Naive B cell (primary cell): ENCODE measurements around the gene PLAAT2. TPM values are rescaled to one million over a fixed set of nuclear protein-coding genes. Genes with fewer than 3 reads are reported as not detected.
A peak's percentile ranks its signal among the peaks of the same experiment; 100 is the strongest.
"Not testable (repeated sequence)": the region's sequence is repeated elsewhere in the genome, so short reads cannot be mapped to it uniquely, and the experiment has no call there.

Source experiments
- ATAC-seq, 2 donors: fragments of 150-1000 bp; cut with Tn5 transposase; 2 replicates each; pipeline ENCODE4 v1.10.0; 2021; ENCODE audit warnings: low read depth in 2 of 2, mild to moderate bottlenecking in 2 of 2, moderate library complexity in 2 of 2
- DNase-seq: peaks from one replicate; pipeline ENCODE4 v3.0.0; 2022
- H3K27ac Mint-ChIP-seq, 6 donors: one replicate each; pipeline ENCODE4 v1.8.0; 2020 to 2022; ENCODE audit warnings: mild to moderate bottlenecking in 6 of 6, mixed read lengths in 6 of 6, moderate library complexity in 5 of 6, inconsistent platforms in 2 of 6
- H3K27me3 Mint-ChIP-seq, 3 donors: one replicate each; pipeline ENCODE4 v1.8.0; 2021 to 2022; ENCODE audit warnings: mixed read lengths in 3 of 3, mild to moderate bottlenecking in 1 of 3
- H3K36me3 Mint-ChIP-seq, 2 donors: one replicate each; pipeline ENCODE4 v1.8.0; 2020 to 2022; ENCODE audit warnings: mixed read lengths in 2 of 2, inconsistent platforms in 1 of 2, mild to moderate bottlenecking in 1 of 2
- H3K4me1 Mint-ChIP-seq, 3 donors: one replicate each; pipeline ENCODE4 v1.8.0; 2020 to 2022; ENCODE audit warnings: mixed read lengths in 3 of 3, inconsistent platforms in 1 of 3, mild to moderate bottlenecking in 1 of 3, moderate library complexity in 1 of 3
- H3K4me3 Mint-ChIP-seq, 8 donors: one replicate each; pipeline ENCODE4 v1.8.0; 2020 to 2022; ENCODE audit warnings: mild to moderate bottlenecking in 8 of 8, mixed read lengths in 8 of 8, moderate library complexity in 8 of 8, inconsistent platforms in 2 of 8
- H3K9me3 Mint-ChIP-seq, 7 donors: one replicate each; pipeline ENCODE4 v1.8.0; 2020 to 2022; ENCODE audit warnings: mixed read lengths in 7 of 7, mild to moderate bottlenecking in 5 of 7, inconsistent platforms in 2 of 7, moderate library complexity in 1 of 7
- polyA plus RNA-seq, 6 donors: library from polyadenylated mRNA; unstranded; fragments of 300-500 nt; fragmentation: Illumina TruSeq; gene quantifications; one replicate each; pipeline ENCODE4 v1.2.3, GENCODE V29; 2021; ENCODE audit warnings: low read depth in 6 of 6

PLAAT2 gene
- polyA plus RNA-seq, 6 donors from 2014 or later: not detected

DNA sequence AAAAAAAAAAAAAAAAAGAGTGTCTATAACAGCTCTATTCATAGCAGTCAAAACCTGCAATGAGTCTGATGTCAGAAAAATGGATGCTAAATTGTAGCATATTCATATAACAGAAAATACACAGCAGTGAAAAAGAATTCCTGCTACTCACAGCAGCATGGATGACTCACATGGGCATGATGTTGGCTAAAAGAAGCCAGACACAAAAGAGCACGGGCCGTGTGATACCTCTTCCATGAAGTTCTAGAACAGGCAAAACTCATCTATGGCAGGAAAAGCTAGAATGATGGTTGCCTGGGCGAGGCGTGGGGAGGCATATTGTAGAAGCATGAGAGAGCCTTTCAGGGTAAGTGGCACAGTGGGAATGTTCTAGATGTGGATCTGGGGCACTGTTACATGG lies 32.1 kb upstream of the PLAAT2 start:
- Mint-ChIP-seq H3K4me1 (peaks cover 0 to 1% (median 0%) of the 10 kb centered on the region in 3 donors), H3K27ac (no peak overlapping the region), H3K4me3 (no peak overlapping the region), H3K36me3 (no peaks in the 10 kb centered on the region), H3K27me3 (peaks cover 0 to 9% (median 7%) of the 10 kb centered on the region in 3 donors), H3K9me3 (no peaks in the 10 kb centered on the region)
- no peak for DNase-seq
- ATAC-seq: no peak

DNA sequence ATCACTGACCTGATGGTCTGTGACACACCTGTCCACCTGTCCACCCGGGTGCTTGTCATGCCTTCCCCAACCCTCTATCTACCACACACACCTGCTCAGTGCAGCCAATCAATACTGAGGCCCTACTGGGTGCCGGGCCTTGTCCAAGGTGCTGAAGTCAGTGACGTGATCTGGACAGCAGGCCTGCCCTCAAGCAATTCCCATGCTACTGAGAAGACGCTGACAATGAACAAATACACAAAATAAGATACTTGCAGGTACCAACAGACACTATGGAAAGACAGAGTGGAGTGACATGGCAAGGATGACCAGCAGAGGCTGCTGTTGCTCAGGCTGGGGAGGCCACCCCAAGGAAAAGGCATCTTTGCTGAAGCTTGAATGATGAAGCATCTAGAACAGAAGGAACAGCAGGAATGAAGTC lies 29.8 kb upstream of the PLAAT2 start:
- no peak for DNase-seq
- H3K4me3 Mint-ChIP-seq: peak overlapping the region in 1 of 8 donors; percentile 55
- peaks cover 0 to 1% (median 0%) of the 10 kb centered on the region in 3 donors for H3K4me1 Mint-ChIP-seq
- H3K27me3 Mint-ChIP-seq: peaks cover 6 to 19% (median 9%) of the 10 kb centered on the region in 3 donors
- no peak overlapping the region for H3K27ac Mint-ChIP-seq
- H3K36me3 Mint-ChIP-seq: no peaks in the 10 kb centered on the region
- no peak for ATAC-seq
- no peaks in the 10 kb centered on the region for H3K9me3 Mint-ChIP-seq

DNA sequence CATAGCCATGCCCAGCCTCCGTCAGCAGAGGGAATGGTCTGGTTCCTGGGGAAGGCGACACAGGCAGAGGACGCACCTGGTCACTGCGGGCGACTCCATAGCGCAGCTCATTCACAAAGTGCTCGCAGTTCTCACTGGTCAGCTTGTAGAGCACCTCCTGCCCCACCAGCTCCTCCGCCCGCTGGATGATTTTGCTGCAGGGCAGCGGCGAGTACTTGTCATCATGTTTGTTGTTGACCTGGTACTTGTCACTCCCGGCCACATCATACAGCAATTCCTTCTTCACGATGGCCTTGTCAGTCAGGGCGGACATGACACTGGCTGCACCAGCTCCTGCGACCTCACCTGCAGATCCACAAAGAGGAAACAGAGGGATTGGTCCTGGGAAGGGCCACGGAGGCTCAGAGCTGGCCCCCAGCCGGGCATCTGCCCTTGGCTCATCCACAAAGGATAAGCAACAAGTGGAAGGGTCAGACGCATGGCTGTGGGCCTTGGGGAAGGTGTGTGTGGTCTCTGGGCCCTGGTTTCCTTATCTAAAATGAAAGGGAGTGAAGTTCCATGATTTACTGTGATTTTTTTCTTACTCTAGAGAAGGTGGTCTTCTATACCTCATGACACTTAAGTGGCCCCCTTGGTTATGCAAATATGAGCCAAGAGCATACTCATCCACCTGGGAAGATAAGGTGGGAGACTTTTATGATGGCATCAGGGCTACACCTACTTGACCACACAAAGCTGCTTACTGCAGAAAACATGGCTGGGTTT lies 27.0 kb upstream of the PLAAT2 start:
- DNase-seq (no peak), ATAC-seq (no peak)
- Mint-ChIP-seq H3K4me1 (peaks cover 0 to 1% (median 0%) of the 10 kb centered on the region in 3 donors), H3K4me3 (no peak overlapping the region), H3K36me3 (no peaks in the 10 kb centered on the region), H3K9me3 (peaks cover 0 to 5% (median 0%) of the 10 kb centered on the region in 7 donors), H3K27me3 (peaks cover 6 to 29% (median 11%) of the 10 kb centered on the region in 3 donors), H3K27ac (peak overlapping the region in 1 of 6 donors; percentile 50)

DNA sequence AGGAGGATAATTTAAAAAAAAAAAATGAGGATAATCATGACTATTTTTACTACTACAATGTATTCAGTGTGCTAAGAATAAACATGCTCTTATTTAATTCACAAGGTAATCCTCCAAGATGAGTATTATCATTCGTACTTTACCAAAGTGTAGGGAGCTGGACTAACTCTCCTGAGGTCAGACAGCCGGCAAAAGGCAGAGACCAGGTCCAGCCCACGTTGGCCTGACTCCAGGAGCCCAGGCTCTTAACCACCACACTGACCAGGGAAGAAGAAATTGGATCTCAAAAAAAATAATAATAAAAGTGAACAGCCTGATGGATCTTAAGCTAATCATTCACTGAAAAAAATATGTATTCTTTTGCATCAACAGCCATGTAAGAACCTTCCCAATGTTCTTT lies 25.8 kb upstream of the PLAAT2 start:
- DNase-seq (no peak), ATAC-seq (no peak)
- peaks cover 6 to 30% (median 11%) of the 10 kb centered on the region in 3 donors for H3K27me3 Mint-ChIP-seq
- no peak overlapping the region for H3K27ac Mint-ChIP-seq
- peaks cover 0 to 1% (median 0%) of the 10 kb centered on the region in 3 donors for H3K4me1 Mint-ChIP-seq
- H3K9me3 Mint-ChIP-seq: peaks cover 0 to 5% (median 0%) of the 10 kb centered on the region in 7 donors
- no peaks in the 10 kb centered on the region for H3K36me3 Mint-ChIP-seq
- no peak overlapping the region for H3K4me3 Mint-ChIP-seq

DNA sequence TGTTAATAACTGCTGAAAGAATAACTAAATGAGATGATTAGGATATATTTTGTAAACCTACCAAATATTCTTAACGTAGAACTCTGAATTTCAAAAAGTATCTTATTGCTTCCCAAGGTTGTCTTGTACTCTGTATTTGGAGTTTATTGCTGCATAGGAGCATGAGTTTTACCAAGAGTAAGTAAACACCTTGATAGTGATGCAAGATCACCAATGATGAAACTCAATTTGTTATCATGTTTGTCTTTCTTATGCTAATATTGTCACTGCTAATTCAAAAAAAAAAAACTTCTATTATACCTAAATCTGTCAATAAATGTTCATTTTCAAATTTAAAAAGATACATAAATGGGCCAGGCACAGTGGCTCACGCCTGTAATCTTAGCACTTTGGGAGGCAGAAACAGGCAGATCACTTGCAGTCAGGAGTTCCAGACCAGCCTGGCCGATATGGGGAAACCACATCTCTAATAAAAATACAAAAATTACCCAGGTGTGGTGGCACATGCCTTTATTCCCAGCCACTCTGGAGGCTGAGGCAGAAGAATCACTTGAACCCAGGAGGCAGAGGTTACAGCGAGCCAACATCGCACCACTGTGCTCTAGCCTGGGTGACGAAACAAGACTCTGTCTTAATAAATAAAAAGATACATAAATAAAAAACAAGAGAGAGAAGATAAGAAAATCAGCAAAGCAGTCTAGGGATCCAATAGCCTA lies 23.4 kb upstream of the PLAAT2 start:
- Mint-ChIP-seq H3K4me1 (peaks cover 0 to 8% (median 0%) of the 10 kb centered on the region in 3 donors), H3K27ac (no peak overlapping the region), H3K36me3 (peaks cover 0 to 8% of the 10 kb centered on the region in 2 donors), H3K27me3 (peaks cover 6 to 38% (median 15%) of the 10 kb centered on the region in 3 donors), H3K4me3 (no peak overlapping the region), H3K9me3 (peaks cover 6 to 11% (median 7%) of the 10 kb centered on the region in 7 donors)
- no peak for DNase-seq
- ATAC-seq: no peak

DNA sequence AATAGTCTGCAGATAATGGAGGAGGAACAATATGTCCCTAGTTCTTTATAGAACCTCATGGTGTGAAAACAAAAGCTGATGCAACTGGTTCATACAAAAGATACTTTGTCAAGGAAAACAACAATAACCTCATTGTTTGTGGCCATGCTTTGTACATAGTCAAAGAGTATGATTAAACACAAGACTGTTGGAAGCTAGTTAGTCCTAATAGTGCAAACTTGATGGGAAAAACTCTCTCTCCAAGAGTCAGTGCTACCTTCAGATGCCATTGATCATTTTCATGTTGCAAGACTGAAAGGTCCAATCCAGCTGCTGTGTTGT lies 20.1 kb upstream of the PLAAT2 start:
- Mint-ChIP-seq H3K27me3 (peaks cover 1 to 20% (median 10%) of the 10 kb centered on the region in 3 donors), H3K4me1 (peaks cover 0 to 8% (median 0%) of the 10 kb centered on the region in 3 donors), H3K9me3 (peaks cover 10 to 37% (median 22%) of the 10 kb centered on the region in 7 donors), H3K27ac (no peak overlapping the region), H3K36me3 (peaks cover 0 to 13% of the 10 kb centered on the region in 2 donors), H3K4me3 (no peak overlapping the region)
- ATAC-seq (no peak), DNase-seq (no peak)

DNA sequence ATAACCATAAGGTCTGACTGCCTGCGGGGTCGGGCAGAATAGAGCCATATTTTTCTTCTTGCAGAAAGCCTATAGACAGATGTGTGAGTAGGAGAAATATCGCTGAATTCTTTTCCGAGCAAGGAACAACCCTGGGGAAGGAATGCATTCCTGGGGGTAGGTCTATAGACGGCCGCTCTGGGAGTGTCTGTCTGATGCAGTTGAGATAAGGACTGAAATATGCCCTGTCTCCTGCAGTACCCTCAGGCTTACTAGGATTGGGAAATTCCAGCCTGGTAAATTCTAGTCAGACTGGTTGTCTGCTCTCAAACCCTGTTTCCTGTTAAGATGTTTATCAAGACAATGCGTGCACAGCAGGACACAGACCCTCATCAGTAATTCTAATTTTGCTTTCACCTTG lies 18.0 kb upstream of the PLAAT2 start:
- not testable (repeated sequence) for H3K27ac Mint-ChIP-seq, H3K4me3 Mint-ChIP-seq, ATAC-seq, H3K4me1 Mint-ChIP-seq, DNase-seq
- peaks cover 0 to 13% of the 10 kb centered on the region in 2 donors for H3K36me3 Mint-ChIP-seq
- H3K27me3 Mint-ChIP-seq: peaks cover 0 to 14% (median 4%) of the 10 kb centered on the region in 3 donors
- peaks cover 13 to 34% (median 23%) of the 10 kb centered on the region in 7 donors for H3K9me3 Mint-ChIP-seq

DNA sequence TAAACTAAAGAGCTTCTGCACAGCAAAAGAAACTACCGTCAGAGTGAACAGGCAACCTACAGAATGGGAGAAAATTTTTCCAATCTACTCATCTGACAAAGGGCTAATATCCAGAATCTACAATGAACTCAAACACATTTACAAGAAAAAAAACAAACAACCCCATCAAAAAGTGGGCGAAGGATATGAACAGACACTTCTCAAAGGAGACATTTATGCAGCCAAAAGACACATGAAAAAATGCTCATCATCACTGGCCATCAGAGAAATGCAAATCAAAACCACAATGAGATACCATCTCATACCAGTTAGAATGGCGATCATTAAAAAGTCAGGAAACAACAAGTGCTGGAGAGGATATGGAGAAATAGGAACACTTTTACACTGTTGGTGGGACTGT lies 15.7 kb upstream of the PLAAT2 start:
- Mint-ChIP-seq H3K4me1 (peaks cover 10 to 26% (median 16%) of the 10 kb centered on the region in 3 donors), H3K36me3 (peaks cover 0 to 13% of the 10 kb centered on the region in 2 donors), H3K27me3 (peaks cover 0 to 14% (median 4%) of the 10 kb centered on the region in 3 donors), H3K9me3 (peaks cover 13 to 34% (median 23%) of the 10 kb centered on the region in 7 donors)
- not testable (repeated sequence) for H3K27ac Mint-ChIP-seq, DNase-seq, H3K4me3 Mint-ChIP-seq, ATAC-seq

DNA sequence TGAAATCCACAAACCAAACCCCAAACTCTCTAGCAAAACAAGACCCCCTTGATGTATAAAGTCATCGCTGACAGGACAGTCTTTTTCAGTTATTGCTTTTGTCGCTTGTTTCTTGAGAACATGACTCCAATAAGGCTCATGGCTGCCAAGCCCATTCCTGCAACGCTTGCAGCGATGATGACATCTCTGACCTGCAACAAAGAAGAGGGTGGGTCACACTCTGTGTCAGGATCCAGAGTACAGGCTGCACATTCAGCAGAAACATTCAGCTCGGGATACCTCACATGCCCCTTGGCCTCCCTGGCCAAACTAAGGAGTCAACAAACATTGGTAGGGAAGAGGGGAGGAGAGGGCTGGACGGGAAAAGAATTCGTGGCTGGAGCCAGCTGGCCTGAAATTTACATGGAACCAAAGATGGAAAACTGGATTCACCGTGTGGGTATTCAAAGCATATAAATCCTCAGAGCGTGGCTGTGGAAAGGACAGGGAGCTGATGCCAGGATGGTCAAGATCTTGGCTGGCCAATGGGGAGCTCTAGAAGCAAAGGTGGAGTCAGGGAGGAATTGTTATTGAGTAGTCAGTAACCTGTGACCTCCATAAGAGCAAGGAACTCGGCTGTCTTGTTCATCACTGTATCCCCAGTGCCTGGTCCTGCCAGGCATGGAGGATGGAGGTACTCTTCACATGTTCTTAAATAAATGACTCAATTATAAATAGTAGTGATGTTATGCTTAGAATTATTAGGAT lies 11.8 kb upstream of the PLAAT2 start:
- Mint-ChIP-seq H3K27ac (peak overlapping the region in 5 of 6 donors; percentile 49 to 95 (median 93)), H3K4me1 (peaks cover 35 to 41% (median 41%) of the 10 kb centered on the region in 3 donors), H3K4me3 (peak overlapping the region; percentile 63 to 90 (median 80)), H3K36me3 (no peaks in the 10 kb centered on the region), H3K27me3 (peaks cover 0 to 5% (median 0%) of the 10 kb centered on the region in 3 donors), H3K9me3 (peaks cover 1 to 12% (median 4%) of the 10 kb centered on the region in 7 donors)
- DNase-seq: no peak
- ATAC-seq: no peak

DNA sequence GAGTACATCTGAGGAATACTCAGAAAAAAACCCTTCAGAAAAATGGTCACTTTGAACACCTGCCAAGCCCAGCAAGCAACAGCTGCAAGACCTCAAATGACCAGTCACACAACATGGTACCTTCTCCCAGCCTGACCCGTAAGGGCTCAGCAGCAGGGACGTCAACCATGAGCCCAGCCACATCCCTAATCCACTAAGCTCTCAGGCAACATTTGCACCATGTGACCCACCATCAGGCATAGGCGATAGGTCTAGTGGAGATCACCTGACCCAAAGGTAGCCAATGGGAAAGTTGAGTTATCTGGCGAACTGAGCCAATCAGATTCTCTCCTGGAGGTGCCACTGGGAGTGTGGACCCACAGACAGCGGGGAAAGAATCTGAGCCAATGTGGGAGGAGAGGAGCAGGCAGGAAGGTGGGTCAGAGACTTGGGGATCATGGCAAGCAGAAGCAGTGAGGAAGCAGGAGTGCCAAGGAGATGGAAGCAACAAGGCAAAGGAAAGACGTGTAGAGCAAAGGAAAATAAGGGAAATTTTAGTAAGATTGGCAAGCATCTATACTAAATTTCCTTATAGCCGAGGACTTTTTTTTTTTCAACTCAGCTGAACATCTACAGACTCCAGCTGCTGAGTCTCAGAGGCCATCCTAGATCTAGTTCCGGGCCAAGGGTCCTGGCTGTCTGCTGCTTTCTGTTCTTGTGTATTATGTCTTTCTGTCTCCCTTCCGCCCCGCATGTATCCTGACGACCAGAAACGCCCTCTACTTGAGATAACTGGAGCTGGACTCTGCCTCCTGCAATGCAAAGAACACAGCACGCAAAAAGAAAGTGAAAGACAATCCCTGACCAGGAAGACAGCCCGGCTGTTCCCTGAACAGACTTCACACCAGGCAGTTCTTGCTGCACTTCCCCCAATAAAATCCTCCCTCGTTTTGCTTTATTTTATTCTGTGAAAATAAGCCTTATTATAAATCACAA lies 11.0 kb upstream of the PLAAT2 start:
- H3K9me3 Mint-ChIP-seq: peaks cover 0 to 7% (median 4%) of the 10 kb centered on the region in 7 donors
- H3K4me3 Mint-ChIP-seq: peak overlapping the region; percentile 63 to 90 (median 80)
- DNase-seq (no peak), ATAC-seq (peak; percentile 24 to 35)
- H3K27me3 Mint-ChIP-seq: peaks cover 0 to 5% (median 0%) of the 10 kb centered on the region in 3 donors
- peaks cover 35 to 41% (median 41%) of the 10 kb centered on the region in 3 donors for H3K4me1 Mint-ChIP-seq
- peak overlapping the region in 5 of 6 donors; percentile 49 to 95 (median 93) for H3K27ac Mint-ChIP-seq
- no peaks in the 10 kb centered on the region for H3K36me3 Mint-ChIP-seq

DNA sequence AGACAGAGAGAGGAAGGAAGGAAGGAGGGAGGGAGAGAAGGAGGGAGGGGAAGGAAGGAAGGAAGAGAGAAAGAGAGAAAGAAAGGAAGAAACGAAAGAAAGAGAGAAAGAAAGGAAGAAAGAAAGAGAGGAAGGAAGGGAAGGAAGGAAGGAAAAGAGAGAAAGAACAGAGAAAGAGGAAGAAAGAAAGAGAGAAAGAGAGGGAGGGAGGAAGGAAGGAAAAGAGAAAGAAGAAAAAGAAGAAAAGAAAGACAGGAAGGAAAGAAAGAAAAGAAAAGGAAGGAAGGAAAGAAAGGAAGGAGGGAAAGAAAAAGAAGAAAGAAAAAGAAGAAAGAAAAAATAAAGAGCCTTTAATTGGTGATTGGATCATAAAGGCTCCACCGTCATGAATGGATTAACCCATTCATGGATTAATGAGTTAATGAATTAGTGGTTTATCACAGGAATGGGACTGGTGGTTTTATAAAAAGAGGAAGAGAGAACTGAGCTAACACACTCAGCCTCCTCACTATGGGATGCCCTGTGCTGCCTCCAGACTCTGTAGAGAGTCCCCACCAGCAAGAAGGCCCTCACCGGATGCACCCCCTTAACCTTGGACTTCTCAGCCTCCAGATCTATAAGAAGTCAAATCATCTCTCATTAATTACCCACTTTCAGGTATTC lies 9.0 kb upstream of the PLAAT2 start:
- Mint-ChIP-seq H3K27ac (peak overlapping the region in 5 of 6 donors; percentile 34 to 94 (median 93)), H3K4me1 (peaks cover 40 to 49% (median 46%) of the 10 kb centered on the region in 3 donors), H3K27me3 (peaks cover 0 to 5% (median 0%) of the 10 kb centered on the region in 3 donors), H3K9me3 (peaks cover 0 to 4% (median 0%) of the 10 kb centered on the region in 7 donors), H3K36me3 (no peaks in the 10 kb centered on the region), H3K4me3 (peak overlapping the region in 7 of 8 donors; percentile 28 to 67 (median 55))
- ATAC-seq (peak; percentile 75 to 77), DNase-seq (peak; percentile 34)

DNA sequence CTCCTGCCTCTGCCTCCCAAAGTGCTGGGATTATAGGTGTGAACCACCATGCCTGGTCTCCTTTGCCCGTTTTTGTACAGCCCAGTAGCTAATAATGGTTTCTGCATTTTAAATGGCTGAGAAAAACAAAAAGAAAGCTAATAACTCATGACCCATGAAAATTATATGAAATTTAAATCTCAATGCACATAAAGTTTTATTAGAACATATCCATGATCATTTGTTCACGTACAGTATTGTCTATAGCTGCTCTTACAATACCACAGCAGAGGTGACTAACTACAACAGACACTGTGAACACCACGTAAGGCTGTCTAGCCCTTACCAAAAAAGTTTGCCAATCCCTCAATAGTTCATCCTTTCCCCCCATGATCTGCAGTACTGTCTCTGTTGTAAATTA lies 6.4 kb upstream of the PLAAT2 start:
- Mint-ChIP-seq H3K27ac (peak overlapping the region in 3 of 6 donors; percentile 47 to 98 (median 91)), H3K4me3 (no peak overlapping the region), H3K27me3 (no peaks in the 10 kb centered on the region), H3K36me3 (no peaks in the 10 kb centered on the region), H3K4me1 (peaks cover 45 to 60% (median 49%) of the 10 kb centered on the region in 3 donors), H3K9me3 (peaks cover 0 to 4% (median 0%) of the 10 kb centered on the region in 7 donors)
- DNase-seq: no peak
- ATAC-seq: no peak
